Smooth muscle cell (in vitro differentiated cells): Measurements from ENCODE around the gene ITGA5. TPM values are rescaled to one million over a fixed set of nuclear protein-coding genes. Genes with fewer than 3 reads are reported as not detected.

Experiments
- DNase-seq: peaks from one replicate; lab custom pipeline; 2025; ENCODE audit not compliant: unreplicated experiment; lab: John Stamatoyannopoulos, UW
- H2AFZ ChIP-seq: fragments of 200-600 bp; sonication (generic); 2 replicates; pipeline ENCODE4 v1.6.0; 2016; ENCODE audit warnings: antibody characterized with exemption, low read depth, mild to moderate bottlenecking
- H3F3A ChIP-seq: fragments of 200-600 bp; sonication (generic); 2 replicates; pipeline ENCODE4 v1.6.0; 2017; ENCODE audit warnings: antibody characterized with exemption, low read depth
- H3K27ac ChIP-seq: fragments of 200-600 bp; sonication (generic); 2 replicates; pipeline ENCODE4 v1.5.1; 2016; ENCODE audit warnings: low read depth, mild to moderate bottlenecking
- H3K27me3 ChIP-seq: fragments of 200-600 bp; sonication (generic); 2 replicates; pipeline ENCODE4 v1.6.1; 2016; ENCODE audit warnings: low read depth, mild to moderate bottlenecking
- H3K36me3 ChIP-seq: fragments of 200-600 bp; sonication (generic); 2 replicates; pipeline ENCODE4 v1.5.1; 2016; ENCODE audit warnings: low read depth
- H3K4me1 ChIP-seq: fragments of 200-600 bp; sonication (generic); 2 replicates; pipeline ENCODE4 v1.5.1; 2016; ENCODE audit warnings: low read depth
- H3K4me2 ChIP-seq: fragments of 200-600 bp; sonication (generic); 2 replicates; pipeline ENCODE4 v1.6.0; 2016; ENCODE audit warnings: mild to moderate bottlenecking
- H3K4me3 ChIP-seq: fragments of 200-600 bp; sonication (generic); 2 replicates; pipeline ENCODE4 v1.5.1; 2016; ENCODE audit warnings: mild to moderate bottlenecking
- H3K79me2 ChIP-seq: fragments of 200-600 bp; sonication (generic); 2 replicates; pipeline ENCODE4 v1.6.0; 2016; ENCODE audit warnings: low read depth, mild to moderate bottlenecking
- H3K9ac ChIP-seq: fragments of 200-600 bp; sonication (generic); 2 replicates; pipeline ENCODE4 v1.6.0; 2016; ENCODE audit warnings: low read depth
- H3K9me3 ChIP-seq: fragments of 200-600 bp; sonication (generic); replicated peaks from 2 replicates; pipeline ENCODE4 v1.5.1; 2016; ENCODE audit warnings: low read depth
- H4K20me1 ChIP-seq: fragments of 200-600 bp; sonication (generic); 2 replicates; pipeline ENCODE4 v1.6.0; 2016; ENCODE audit warnings: low read depth
- WGBS: methylation state at CpG from one replicate; pipeline ENCODE4 v1.1.7; 2016; ENCODE audit warnings: low lambda C conversion rate; 5-methylcytosine and 5-hydroxymethylcytosine counted together
- polyA plus RNA-seq: library from polyadenylated mRNA; unstranded; fragments of >200 nt; fragmentation: Nextera tagmentation; extraction: Ambion mirVana; gene quantifications from 2 replicates; pipeline ENCODE4 v1.2.1, GENCODE V29; 2016
- total RNA-seq: library from RNA; depleted of rRNA; stranded (reverse); fragments of >200 nt; gene quantifications from 2 replicates; pipeline ENCODE4 v1.2.3, GENCODE V29; 2014
- TF ChIP-seq, protein P1 (sequence below): fragments of 200-600 bp; sonication (generic); IDR thresholded peaks from 2 replicates; pipeline ENCODE4 v1.5.1; 2017; ENCODE audit warnings: borderline replicate concordance, mild to moderate bottlenecking, antibody characterized with exemption; ENCODE audit not compliant: insufficient read depth, poor library complexity, severe bottlenecking

Gene ITGA5
- total and polyA plus RNA-seq, 2 experiments from 2014 or later: 163 to 192 TPM

DNA sequence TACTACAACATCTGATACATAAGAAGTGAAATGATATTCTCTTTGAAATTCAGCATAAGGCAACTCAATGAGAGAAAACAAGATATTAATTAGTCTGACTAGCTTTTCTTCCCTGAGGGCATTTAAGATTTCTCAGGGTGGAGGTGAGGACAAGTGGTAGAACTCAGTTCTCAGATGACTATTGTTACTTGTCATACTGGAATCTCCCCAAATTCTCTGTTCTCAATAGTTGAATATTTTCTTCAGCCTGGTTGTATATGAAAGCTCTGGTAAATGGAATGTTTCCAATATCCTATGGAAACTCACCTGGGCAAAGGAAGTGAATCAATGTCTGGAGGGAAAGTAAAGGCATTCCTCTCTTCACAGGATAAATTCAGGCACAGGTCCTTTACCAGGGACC is 18.2 kb upstream of the ITGA5 start:
- Histone ChIP-seq H3K4me2 (no peak overlapping the region), H3K27me3 (no peaks in the 10 kb centered on the region), H3K79me2 (no peaks in the 10 kb centered on the region), H3K9ac (no peak overlapping the region), H3K4me3 (no peak overlapping the region), H3F3A (peaks cover 3% of the 10 kb centered on the region), H2AFZ (no peak overlapping the region), H3K27ac (no peak overlapping the region), H3K9me3 (no peaks in the 10 kb centered on the region), H4K20me1 (no peaks in the 10 kb centered on the region), H3K4me1 (peaks cover 9% of the 10 kb centered on the region), H3K36me3 (no peaks in the 10 kb centered on the region)
- DNase-seq: no peak
- TF ChIP-seq, protein P1, sequence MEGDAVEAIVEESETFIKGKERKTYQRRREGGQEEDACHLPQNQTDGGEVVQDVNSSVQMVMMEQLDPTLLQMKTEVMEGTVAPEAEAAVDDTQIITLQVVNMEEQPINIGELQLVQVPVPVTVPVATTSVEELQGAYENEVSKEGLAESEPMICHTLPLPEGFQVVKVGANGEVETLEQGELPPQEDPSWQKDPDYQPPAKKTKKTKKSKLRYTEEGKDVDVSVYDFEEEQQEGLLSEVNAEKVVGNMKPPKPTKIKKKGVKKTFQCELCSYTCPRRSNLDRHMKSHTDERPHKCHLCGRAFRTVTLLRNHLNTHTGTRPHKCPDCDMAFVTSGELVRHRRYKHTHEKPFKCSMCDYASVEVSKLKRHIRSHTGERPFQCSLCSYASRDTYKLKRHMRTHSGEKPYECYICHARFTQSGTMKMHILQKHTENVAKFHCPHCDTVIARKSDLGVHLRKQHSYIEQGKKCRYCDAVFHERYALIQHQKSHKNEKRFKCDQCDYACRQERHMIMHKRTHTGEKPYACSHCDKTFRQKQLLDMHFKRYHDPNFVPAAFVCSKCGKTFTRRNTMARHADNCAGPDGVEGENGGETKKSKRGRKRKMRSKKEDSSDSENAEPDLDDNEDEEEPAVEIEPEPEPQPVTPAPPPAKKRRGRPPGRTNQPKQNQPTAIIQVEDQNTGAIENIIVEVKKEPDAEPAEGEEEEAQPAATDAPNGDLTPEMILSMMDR: no peak

DNA sequence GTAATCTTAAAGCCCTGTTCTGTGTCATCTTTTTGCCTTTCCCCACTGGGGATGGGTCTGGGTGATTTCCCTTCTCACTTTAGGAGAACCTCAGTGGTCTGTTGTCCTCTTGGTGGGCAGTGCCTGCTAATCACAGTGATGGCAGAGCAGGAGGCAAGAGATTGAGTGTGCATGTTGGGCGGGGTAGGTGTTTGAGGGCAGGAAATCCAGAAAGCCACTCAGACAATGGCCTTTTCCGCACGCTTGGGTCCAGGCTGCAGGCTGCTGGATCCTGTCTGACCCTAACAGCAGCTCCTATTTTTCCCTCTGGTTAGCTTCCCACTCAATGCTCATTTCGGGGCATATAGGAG is 13.7 kb upstream of the ITGA5 start:
- Histone ChIP-seq H2AFZ (no peak overlapping the region), H3K4me1 (peaks cover 23% of the 10 kb centered on the region), H3K9me3 (no peaks in the 10 kb centered on the region), H3K79me2 (no peaks in the 10 kb centered on the region), H3K4me2 (peak overlapping the region; percentile 71), H3K9ac (no peak overlapping the region), H4K20me1 (no peaks in the 10 kb centered on the region), H3K27ac (peak overlapping the region; percentile 31), H3K27me3 (no peaks in the 10 kb centered on the region), H3F3A (peaks cover 5% of the 10 kb centered on the region), H3K36me3 (no peaks in the 10 kb centered on the region), H3K4me3 (no peak overlapping the region)
- 59% methylated on average over 4 of the region's 4 CpGs for WGBS
- DNase-seq: no peak
- TF ChIP-seq, protein P1: no peak

DNA sequence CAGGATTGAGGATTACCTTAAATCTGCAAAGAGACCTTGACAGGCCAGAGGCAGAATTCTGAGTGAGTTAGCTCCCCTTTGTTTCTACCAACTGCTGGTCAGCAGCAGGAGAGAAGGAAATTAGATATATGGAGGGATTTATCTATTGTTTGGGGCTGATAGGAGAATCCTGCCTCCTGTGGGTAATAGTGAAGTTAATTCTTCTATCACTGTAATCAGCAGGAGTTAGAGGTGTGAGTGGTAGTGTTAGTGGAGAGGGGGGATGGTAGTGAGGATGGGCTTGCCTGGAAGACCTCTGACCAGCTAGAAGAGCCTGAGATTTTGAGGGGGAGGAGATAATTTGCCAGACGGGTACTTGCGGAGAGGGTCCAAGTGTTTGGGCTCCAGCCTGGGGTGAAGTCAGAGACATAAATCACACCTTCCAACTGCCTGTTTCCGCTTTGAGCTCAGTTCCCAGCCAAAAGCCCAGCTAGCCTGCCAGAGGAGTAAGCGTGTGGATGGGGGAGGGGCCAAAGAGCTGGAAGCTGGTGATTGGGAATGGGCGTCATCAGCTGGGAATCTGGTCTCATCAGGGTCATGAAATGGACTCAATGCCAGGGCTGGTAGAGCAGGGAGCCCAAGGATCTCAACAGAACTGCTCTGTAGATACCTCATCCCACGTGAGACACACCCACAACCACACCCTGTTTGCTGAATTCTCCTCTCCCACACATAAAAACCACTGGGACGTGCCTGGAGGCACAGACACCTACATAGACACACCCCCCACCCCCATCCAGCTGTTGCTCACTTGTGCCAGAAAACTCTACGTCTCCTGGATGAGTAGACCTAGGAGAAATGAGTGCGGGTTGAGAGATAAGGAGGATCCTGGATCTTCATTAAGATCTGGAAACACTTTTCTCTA is 13.1 kb upstream of the ITGA5 start:
- TF ChIP-seq, protein P1: no peak
- H3K4me3 ChIP-seq: no peak overlapping the region
- peak overlapping the region; percentile 71 for H3K4me2 ChIP-seq
- no peaks in the 10 kb centered on the region for H4K20me1 ChIP-seq
- peak overlapping the region; percentile 31 for H3K27ac ChIP-seq
- H3F3A ChIP-seq: peaks cover 5% of the 10 kb centered on the region
- H3K9ac ChIP-seq: no peak overlapping the region
- WGBS: 8% methylated on average over 9 of the region's 9 CpGs
- peaks cover 23% of the 10 kb centered on the region for H3K4me1 ChIP-seq
- H3K27me3 ChIP-seq: no peaks in the 10 kb centered on the region
- no peaks in the 10 kb centered on the region for H3K79me2 ChIP-seq
- H3K36me3 ChIP-seq: no peaks in the 10 kb centered on the region
- peak overlapping the region; percentile 5 for H2AFZ ChIP-seq
- no peak for DNase-seq
- H3K9me3 ChIP-seq: no peaks in the 10 kb centered on the region
